ENCODE measurements around the gene AP5Z1.

Gene AP5Z1

GRCh38 chr7:4745971-4746919 is 29.2 kb upstream of the AP5Z1 start:
- FAIRE-seq (peak; percentile 85), DNase-seq (ENCODE audit: insufficient read length, low spot score) (no peak)

GRCh38 chr7:4747013-4747412 is 28.4 kb upstream of the AP5Z1 start:
- FAIRE-seq (no peak), DNase-seq (ENCODE audit: insufficient read length, low spot score) (no peak)

GRCh38 chr7:4747746-4748145 is 27.7 kb upstream of the AP5Z1 start:
- FAIRE-seq, result no peak
- DNase-seq (ENCODE audit: insufficient read length, low spot score), result no peak

GRCh38 chr7:4748231-4748681 is 27.2 kb upstream of the AP5Z1 start:
- FAIRE-seq (no peak), DNase-seq (ENCODE audit: insufficient read length, low spot score) (no peak)

GRCh38 chr7:4749363-4749762 is 26.1 kb upstream of the AP5Z1 start:
- no peak for FAIRE-seq
- DNase-seq (ENCODE audit: insufficient read length, low spot score), result no peak

- FAIRE-seq (no peak), DNase-seq (ENCODE audit: insufficient read length, low spot score) (no peak)
Observed at GRCh38 chr7:4749798-4750197, 25.6 kb upstream of the AP5Z1 start.

- FAIRE-seq (no peak), DNase-seq (ENCODE audit: insufficient read length, low spot score) (no peak)
Observed at GRCh38 chr7:4751398-4751947, 23.9 kb upstream of the AP5Z1 start.

GRCh38 chr7:4753598-4754432 is 21.6 kb upstream of the AP5Z1 start:
- FAIRE-seq (peak; percentile 87), DNase-seq (ENCODE audit: insufficient read length, low spot score) (peak; percentile 96)

GRCh38 chr7:4754433-4755010 is 20.9 kb upstream of the AP5Z1 start:
- FAIRE-seq (no peak), DNase-seq (ENCODE audit: insufficient read length, low spot score) (no peak)

GRCh38 chr7:4755045-4755444 is 20.4 kb upstream of the AP5Z1 start:
- DNase-seq (ENCODE audit: insufficient read length, low spot score) (no peak), FAIRE-seq (no peak)

GRCh38 chr7:4758111-4758510 is 17.3 kb upstream of the AP5Z1 start:
- DNase-seq (ENCODE audit: insufficient read length, low spot score), result no peak
- FAIRE-seq, result no peak

- no peak for FAIRE-seq
Observed at GRCh38 chr7:4758791-4759190, 16.6 kb upstream of the AP5Z1 start.

GRCh38 chr7:4759211-4759610 is 16.2 kb upstream of the AP5Z1 start:
- DNase-seq (ENCODE audit: insufficient read length, low spot score), result no peak
- FAIRE-seq, result no peak

More at GRCh38 chr7:4758791-4759190, 16.6 kb upstream of the AP5Z1 start:
- no peak for DNase-seq (ENCODE audit: insufficient read length, low spot score)

- FAIRE-seq (no peak), DNase-seq (ENCODE audit: insufficient read length, low spot score) (no peak)
Observed at GRCh38 chr7:4760952-4761351, 14.5 kb upstream of the AP5Z1 start.

GRCh38 chr7:4762121-4763055 is 13.0 kb upstream of the AP5Z1 start:
- no peak for FAIRE-seq
- no peak for DNase-seq (ENCODE audit: insufficient read length, low spot score)

GRCh38 chr7:4763091-4763793 is 12.2 kb upstream of the AP5Z1 start:
- FAIRE-seq, result no peak
- no peak for DNase-seq (ENCODE audit: insufficient read length, low spot score)

- FAIRE-seq, result no peak
- no peak for DNase-seq (ENCODE audit: insufficient read length, low spot score)
Observed at GRCh38 chr7:4763794-4764185, 11.6 kb upstream of the AP5Z1 start.

GRCh38 chr7:4764402-4765007 is 10.9 kb upstream of the AP5Z1 start:
- DNase-seq (ENCODE audit: insufficient read length, low spot score) (no peak), FAIRE-seq (no peak)

Measured in GM19239 (cell line).